HG02759 (cell line): Measurements from ENCODE around the gene OPA1.

Experiments used
- ATAC-seq: cut with Tn5 transposase; IDR thresholded peaks from one replicate; pipeline ENCODE4 v1.9.1; 2021; ENCODE audit warnings: mild to moderate bottlenecking, moderate library complexity; ENCODE audit not compliant: unreplicated experiment

OPA1 gene

DNA sequence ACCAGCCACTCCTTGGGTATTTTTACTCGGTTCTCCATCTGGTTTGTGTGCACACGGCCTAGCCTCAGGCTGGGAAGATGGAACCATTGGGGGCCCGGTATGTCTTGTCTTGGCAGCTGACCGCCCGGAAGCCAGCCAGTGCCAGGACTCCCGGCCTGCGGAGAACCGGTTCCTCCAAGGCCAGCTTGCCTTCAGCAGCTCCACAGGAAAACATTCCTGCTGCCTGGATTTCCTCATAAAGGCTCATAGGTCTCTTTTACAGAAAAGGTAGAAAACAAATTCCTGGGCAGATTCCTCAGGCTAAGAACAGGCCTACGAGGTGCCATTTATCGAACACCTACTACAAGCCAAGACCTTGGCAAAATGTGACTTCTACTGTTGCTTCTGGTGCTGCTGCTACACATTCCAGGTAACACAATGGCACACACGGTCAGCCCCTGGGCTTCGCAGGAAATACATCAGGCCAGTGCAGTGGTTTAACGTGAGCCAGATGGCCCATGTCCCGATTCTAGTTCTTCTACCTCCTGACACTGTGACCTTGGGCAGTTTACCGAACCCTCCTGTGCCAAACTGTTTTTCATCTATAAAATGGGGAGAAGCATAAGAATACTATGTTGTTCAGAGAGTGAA is 141.8 kb downstream of the OPA1 start:
- ATAC-seq, result no peak

DNA sequence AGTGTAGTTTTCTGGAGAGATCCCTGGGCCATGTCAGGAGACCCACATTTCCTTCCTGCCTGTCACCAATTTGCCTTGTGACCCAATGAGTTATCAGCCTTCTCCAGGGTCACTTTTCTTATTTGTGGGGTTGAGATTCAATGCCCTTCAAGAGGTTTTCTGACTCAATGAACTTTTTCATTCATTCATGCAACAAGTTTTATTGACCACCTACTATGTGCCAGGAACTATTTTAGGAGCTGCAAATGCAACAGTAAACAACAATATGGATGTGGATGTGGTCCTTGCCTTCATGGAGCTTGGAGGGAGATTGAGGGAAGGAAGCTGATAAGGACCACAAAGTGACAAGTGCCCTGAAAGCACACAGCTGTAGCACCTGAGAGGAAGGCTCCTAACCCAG is 142.8 kb downstream of the OPA1 start:
- no peak for ATAC-seq

- ATAC-seq, result no peak
These were observed 143.6 kb downstream of the OPA1 start for GRCh38 chr3:193736616-193737015.

GRCh38 chr3:193737191-193737751 is 144.3 kb downstream of the OPA1 start:
- no peak for ATAC-seq

DNA sequence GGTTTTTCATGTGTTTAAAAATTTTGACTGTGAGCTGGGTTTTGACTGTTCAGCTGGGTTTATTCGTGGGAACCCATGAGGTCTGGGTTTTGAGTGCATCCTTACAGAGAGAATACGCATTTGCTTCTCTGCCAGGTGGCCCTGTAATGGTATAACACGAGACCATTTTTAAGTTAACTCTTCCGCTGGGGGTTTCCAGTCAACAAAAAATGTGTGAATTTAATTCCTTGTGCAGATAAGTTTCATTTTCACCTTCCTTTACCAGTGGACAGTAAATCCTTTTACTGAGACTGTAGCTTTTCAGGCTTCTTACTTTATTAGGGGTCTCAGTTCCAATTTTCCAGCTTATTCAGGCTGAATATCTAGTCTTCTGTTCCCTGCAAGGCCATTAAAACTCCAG is 149.6 kb downstream of the OPA1 start:
- ATAC-seq, result no peak

- peak; percentile 66 for ATAC-seq
These were observed 150.7 kb downstream of the OPA1 start for GRCh38 chr3:193743702-193744047.

DNA sequence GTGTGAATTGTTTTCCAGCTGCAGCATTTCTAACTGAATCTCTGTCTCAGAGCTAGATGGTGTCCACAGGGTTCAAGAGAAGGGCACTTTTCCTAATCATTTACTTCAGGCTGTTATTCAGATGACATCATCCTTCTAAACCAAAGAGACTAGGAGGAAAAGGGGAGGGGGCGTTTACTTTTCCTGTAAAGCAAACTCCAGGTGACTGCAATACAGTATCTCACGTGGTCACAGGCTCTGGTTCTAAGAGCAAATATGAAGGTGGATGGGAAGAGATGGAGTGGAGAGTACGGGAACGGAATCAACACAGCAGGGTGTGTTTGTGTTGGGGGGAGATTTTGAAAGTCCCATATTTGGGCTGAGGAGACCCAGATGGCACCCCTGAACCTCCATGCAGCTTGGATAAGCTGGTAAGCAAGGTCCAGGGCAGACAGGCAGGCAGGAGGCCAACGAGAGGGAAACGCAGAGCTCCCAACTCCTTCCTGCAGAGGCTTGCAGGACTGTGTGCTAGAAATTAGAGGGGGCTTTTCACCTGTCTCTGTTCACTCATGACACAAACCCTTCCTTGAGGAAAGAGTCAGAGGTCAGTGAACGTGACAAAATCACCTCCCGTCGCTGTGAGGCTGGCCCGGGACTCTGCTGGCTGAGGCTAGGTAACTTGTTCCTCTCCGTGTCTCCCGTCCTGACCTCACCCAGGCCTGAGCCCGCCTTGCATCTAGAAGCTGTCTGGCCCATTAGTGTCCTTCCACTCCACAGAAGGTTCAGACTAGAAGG is 151.2 kb downstream of the OPA1 start:
- ATAC-seq, result no peak

- no peak for ATAC-seq
These were observed 152.0 kb downstream of the OPA1 start for GRCh38 chr3:193744822-193745684.

DNA sequence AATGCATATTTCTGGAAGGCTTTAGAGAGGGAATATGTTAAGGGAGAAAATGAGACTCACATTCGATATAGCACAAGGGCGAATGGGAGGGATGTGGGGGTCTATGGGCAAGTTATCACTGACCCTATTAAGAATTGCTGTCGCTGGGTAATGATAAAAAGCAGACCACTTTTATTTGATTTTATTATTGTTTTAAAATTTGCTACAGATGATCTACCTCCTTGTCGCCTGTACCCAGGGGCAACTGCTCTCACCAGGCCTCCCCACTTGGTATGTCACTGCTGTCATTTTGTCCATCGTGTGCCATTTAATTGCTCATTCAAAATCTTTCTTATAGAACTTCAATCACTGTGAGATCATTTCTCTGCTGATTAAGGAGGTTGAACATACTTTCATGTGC is 153.8 kb downstream of the OPA1 start:
- ATAC-seq, result no peak
